K562 (cell line): ENCODE results near the gene PCDH9. TPM values are rescaled to one million over a fixed set of nuclear protein-coding genes. Genes with fewer than 3 reads are reported as not detected.

Experiments used
- ASH1L ChIP-seq: fragments of 450-650 bp; IDR thresholded peaks from 2 replicates; pipeline ENCODE4 v1.6.1; 2018; ENCODE audit warnings: borderline replicate concordance, mild to moderate bottlenecking, low read depth; ENCODE audit not compliant: partially characterized antibody
- CBX1 ChIP-seq: sonication (generic); IDR thresholded peaks from 2 replicates; pipeline ENCODE4 v1.6.1; 2016; ENCODE audit warnings: antibody characterized with exemption, low read depth, mild to moderate bottlenecking
- CXXC5 ChIP-seq: fragments of 250-450 bp; sonication (Bioruptor Pico); IDR thresholded peaks from 2 replicates; pipeline ENCODE4 v1.8.0; 2022; ENCODE audit warnings: inconsistent platforms, mild to moderate bottlenecking, moderate library complexity
- E4F1 ChIP-seq: fragments of 250-450 bp; sonication (Bioruptor Pico); IDR thresholded peaks from 2 replicates; pipeline ENCODE4 v1.5.0; 2021; ENCODE audit warnings: mild to moderate bottlenecking, borderline replicate concordance
- KLF10 ChIP-seq: fragments of 250-450 bp; sonication (Bioruptor Pico); IDR thresholded peaks from 2 replicates; pipeline ENCODE4 v1.6.1; 2021; ENCODE audit warnings: matching md5 sums
- LARP7 ChIP-seq: fragments of 450-650 bp; IDR thresholded peaks from 2 replicates; pipeline ENCODE4 v1.6.1; 2016
- MTA2 ChIP-seq: fragments of 450-650 bp; IDR thresholded peaks from 2 replicates; pipeline ENCODE4 v1.6.1; 2016; ENCODE audit warnings: low read depth
- NCOA6 ChIP-seq: fragments of 450-650 bp; IDR thresholded peaks from 2 replicates; pipeline ENCODE4 v1.6.1; 2017; ENCODE audit warnings: mild to moderate bottlenecking
- NCOR1 ChIP-seq: fragments of 450-650 bp; IDR thresholded peaks from 2 replicates; pipeline ENCODE4 v1.6.1; 2016; ENCODE audit warnings: mild to moderate bottlenecking, moderate library complexity
- NEUROD1 ChIP-seq: fragments of 150-350 bp; IDR thresholded peaks from 2 replicates; pipeline ENCODE4 v1.6.1; 2014; ENCODE audit warnings: borderline replicate concordance, low read length, low read depth; ENCODE audit not compliant: partially characterized antibody
- NFIC ChIP-seq: fragments of 450-650 bp; IDR thresholded peaks from 2 replicates; pipeline ENCODE4 v1.6.1; 2017; ENCODE audit warnings: mild to moderate bottlenecking, inconsistent platforms
- SMARCE1 ChIP-seq: fragments of 450-650 bp; IDR thresholded peaks from 2 replicates; pipeline ENCODE4 v1.7.1; 2016; ENCODE audit warnings: mild to moderate bottlenecking
- TBL1XR1 ChIP-seq, 2 experiments: IDR thresholded peaks; 2 replicates each; pipeline ENCODE4 v1.6.1; 2012; ENCODE audit warnings: improper control_type of control experiment in 2 of 2, low read length in 2 of 2, mild to moderate bottlenecking in 1 of 2
- TEAD4 ChIP-seq, 2 experiments: sonication (generic) in 1 of 2; formaldehyde crosslinking in 1 of 2; IDR thresholded peaks; 2 replicates each; pipeline versions ENCODE4 v1.6.1 to v1.8.0; 2012 to 2022; ENCODE audit warnings: borderline replicate concordance in 1 of 2, inconsistent platforms in 1 of 2, low read length in 1 of 2, mild to moderate bottlenecking in 1 of 2, missing genetic modification reagents in 1 of 2
- ZBTB33 ChIP-seq: sonication (generic); formaldehyde crosslinking; IDR thresholded peaks from 2 replicates; pipeline ENCODE4 v1.8.1; 2023; ENCODE audit warnings: mild to moderate bottlenecking, missing genetic modification reagents
- ZC3H8 ChIP-seq: fragments of 450-650 bp; IDR thresholded peaks from 2 replicates; pipeline ENCODE4 v1.6.1; 2017
- ZNF431 ChIP-seq: sonication (generic); formaldehyde crosslinking; IDR thresholded peaks from 2 replicates; pipeline ENCODE4 v1.8.0; 2022; ENCODE audit warnings: mild to moderate bottlenecking, missing genetic modification reagents
- polyA plus RNA-seq, 8 experiments: library from polyadenylated mRNA; depleted of rRNA in 4 of 8; stranded (reverse) in 5 of 8; unstranded in 3 of 8; fragments of >200 nt; fragmentation: Nextera tagmentation in 2 of 8; fragmentation: Illumina TruSeq in 1 of 8; extraction: Ambion mirVana in 2 of 8; extraction: Trizol in 1 of 8; gene quantifications; 2 replicates each; pipeline versions ENCODE4 v1.2.1 to v1.2.3, GENCODE V29; 2011 to 2014; ENCODE audit warnings: inconsistent platforms in 1 of 8, missing spikeins in 1 of 8
- total RNA-seq, 7 experiments: library from RNA; depleted of rRNA in 6 of 7; stranded (reverse); fragments of >200 nt in 6 of 7; fragmentation: Illumina TruSeq in 2 of 7; extraction: Trizol in 2 of 7; gene quantifications; 2 replicates each; pipeline versions ENCODE4 v1.2.1 to v1.2.3, GENCODE V29; 2011 to 2021; ENCODE audit warnings: low replicate concordance in 1 of 7
- TF ChIP-seq, protein P1 (sequence below): fragments of 450-650 bp; formaldehyde crosslinking; IDR thresholded peaks from 2 replicates; pipeline ENCODE4 v1.4.0; 2022; ENCODE audit warnings: mild to moderate bottlenecking, moderate library complexity
- TF ChIP-seq, protein P2 (sequence below): fragments of 450-650 bp; conservative IDR thresholded peaks from 2 replicates; pipeline ENCODE4 v1.6.1; 2016; ENCODE audit warnings: missing genetic modification characterization, low read depth, mild to moderate bottlenecking, missing compliant biosample characterization, moderate library complexity

PCDH9 gene
- total and polyA plus RNA-seq, 9 of the 15 experiments (the other 6 are each of a cell fraction or from before 2014, with no cell fraction given), result 1.1 to 6.7 (median 4.9) TPM

GRCh38 chr13:66567899-66568612, 662.1 kb downstream of the PCDH9 start (continued):
- TF ChIP-seq ZBTB33 (no peak), ZC3H8 (no peak), NFIC (no peak), NCOR1 (0 out of 2 replicates have a peak, but pooled peaks have one; percentile 10), CXXC5 (no peak), NEUROD1 (no peak), TBL1XR1 (IDR thresholded peaks at IDR 0.05; ENCODE audit: low read length in 2 of 2) (no peak), KLF10 (no peak), ZNF431 (CRISPR knock-in tag) (no peak), E4F1 (no peak), NCOA6 (no peak), ASH1L (no peak), SMARCE1 (peak; percentile 30; the same call in 1 of the 2 replicates), MTA2 (no peak), TEAD4 (IDR thresholded peaks at IDR 0.05; ENCODE audit: low read length) (peak; percentile 34; the same call in 1 of the 2 replicates), TEAD4 (CRISPR knock-in tag; IDR thresholded peaks at IDR 0.05; ENCODE audit: borderline replicate concordance) (no peak), CBX1 (no peak), LARP7 (no peak)
- TF ChIP-seq, protein P1, sequence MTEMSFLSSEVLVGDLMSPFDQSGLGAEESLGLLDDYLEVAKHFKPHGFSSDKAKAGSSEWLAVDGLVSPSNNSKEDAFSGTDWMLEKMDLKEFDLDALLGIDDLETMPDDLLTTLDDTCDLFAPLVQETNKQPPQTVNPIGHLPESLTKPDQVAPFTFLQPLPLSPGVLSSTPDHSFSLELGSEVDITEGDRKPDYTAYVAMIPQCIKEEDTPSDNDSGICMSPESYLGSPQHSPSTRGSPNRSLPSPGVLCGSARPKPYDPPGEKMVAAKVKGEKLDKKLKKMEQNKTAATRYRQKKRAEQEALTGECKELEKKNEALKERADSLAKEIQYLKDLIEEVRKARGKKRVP, result no peak
- TF ChIP-seq, protein P2, sequence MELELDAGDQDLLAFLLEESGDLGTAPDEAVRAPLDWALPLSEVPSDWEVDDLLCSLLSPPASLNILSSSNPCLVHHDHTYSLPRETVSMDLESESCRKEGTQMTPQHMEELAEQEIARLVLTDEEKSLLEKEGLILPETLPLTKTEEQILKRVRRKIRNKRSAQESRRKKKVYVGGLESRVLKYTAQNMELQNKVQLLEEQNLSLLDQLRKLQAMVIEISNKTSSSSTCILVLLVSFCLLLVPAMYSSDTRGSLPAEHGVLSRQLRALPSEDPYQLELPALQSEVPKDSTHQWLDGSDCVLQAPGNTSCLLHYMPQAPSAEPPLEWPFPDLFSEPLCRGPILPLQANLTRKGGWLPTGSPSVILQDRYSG, result no peak
